Measurements from ENCODE around the gene KCNQ2.

The KCNQ2 gene

DNA sequence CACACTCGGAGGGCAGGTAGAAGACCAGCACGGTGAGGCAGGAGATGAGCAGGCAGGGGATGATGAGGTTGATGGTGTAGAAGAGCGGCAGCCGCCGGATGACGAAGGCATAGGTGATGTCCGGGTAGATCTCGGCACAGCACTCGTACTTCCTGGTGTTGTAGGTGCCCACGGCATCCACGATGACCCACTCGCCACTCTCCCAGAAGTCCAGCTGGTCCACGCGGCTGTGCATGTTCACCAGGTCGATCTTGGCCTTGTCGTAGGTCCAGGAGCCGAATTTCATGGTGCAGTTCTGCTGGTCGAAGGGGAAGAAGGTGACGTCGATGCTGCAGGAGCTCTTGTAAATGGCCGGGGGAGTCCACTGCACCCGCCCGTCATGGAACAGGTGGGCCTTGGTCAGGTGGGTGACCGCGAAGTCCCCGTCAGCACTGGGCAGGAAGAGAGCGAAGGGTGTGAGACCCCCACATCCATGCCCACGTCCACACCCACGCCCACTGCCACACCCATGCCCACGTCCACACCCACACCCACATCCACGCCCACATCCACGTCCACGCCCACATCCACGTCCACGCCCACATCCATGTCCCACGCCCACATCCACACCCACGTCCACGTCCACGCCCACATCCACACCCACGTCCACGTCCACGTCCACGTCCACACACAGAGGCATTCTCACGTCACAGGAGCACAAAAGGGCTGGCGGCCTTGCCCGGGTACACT is 121.7 kb downstream of the KCNQ2 start:
- Histone ChIP-seq H3K4me2 (ENCODE audit: low read length) (no peak overlapping the region), H3K36me3 (ENCODE audit: control insufficient read depth, insufficient read depth, low read length) (no peaks in the 10 kb centered on the region), H3K9ac (no peak overlapping the region), H3K4me3 (ENCODE audit: low read depth, low read length) (no peak overlapping the region), H3K4me1 (peaks cover 18% of the 10 kb centered on the region), H3K9me3 (ENCODE audit: control insufficient read depth, low read length) (no peaks in the 10 kb centered on the region), H3K79me2 (peaks cover 58% of the 10 kb centered on the region), H3K27me3 (ENCODE audit: control insufficient read depth, insufficient read depth, low read length) (no peaks in the 10 kb centered on the region), H3K27ac (no peak overlapping the region), H2AFZ (no peak overlapping the region)
- TF ChIP-seq, protein P1, sequence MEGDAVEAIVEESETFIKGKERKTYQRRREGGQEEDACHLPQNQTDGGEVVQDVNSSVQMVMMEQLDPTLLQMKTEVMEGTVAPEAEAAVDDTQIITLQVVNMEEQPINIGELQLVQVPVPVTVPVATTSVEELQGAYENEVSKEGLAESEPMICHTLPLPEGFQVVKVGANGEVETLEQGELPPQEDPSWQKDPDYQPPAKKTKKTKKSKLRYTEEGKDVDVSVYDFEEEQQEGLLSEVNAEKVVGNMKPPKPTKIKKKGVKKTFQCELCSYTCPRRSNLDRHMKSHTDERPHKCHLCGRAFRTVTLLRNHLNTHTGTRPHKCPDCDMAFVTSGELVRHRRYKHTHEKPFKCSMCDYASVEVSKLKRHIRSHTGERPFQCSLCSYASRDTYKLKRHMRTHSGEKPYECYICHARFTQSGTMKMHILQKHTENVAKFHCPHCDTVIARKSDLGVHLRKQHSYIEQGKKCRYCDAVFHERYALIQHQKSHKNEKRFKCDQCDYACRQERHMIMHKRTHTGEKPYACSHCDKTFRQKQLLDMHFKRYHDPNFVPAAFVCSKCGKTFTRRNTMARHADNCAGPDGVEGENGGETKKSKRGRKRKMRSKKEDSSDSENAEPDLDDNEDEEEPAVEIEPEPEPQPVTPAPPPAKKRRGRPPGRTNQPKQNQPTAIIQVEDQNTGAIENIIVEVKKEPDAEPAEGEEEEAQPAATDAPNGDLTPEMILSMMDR (IDR thresholded peaks at IDR 0.05) = no peak

Data from parathyroid adenoma (tissue), 2 donors.